Loucy (cell line): Measurements from ENCODE around the gene CCM2.

Source experiments
- H2AFZ ChIP-seq: fragments of 200-600 bp; sonication (generic); 2 replicates; pipeline ENCODE4 v1.6.0; 2016; ENCODE audit warnings: antibody characterized with exemption, mild to moderate bottlenecking, low read length, moderate library complexity
- H3F3A ChIP-seq: fragments of 200-600 bp; 2 replicates; pipeline ENCODE4 v1.6.0; 2016; ENCODE audit warnings: antibody characterized with exemption, low read depth, mild to moderate bottlenecking
- H3K27me3 ChIP-seq: fragments of 200-600 bp; sonication (generic); 2 replicates; pipeline ENCODE4 v1.6.1; 2014; ENCODE audit warnings: low read length, mild to moderate bottlenecking; ENCODE audit not compliant: insufficient read depth, poor library complexity, severe bottlenecking
- H3K36me3 ChIP-seq: fragments of 200-600 bp; sonication (generic); 2 replicates; pipeline ENCODE4 v1.6.1; 2016; ENCODE audit warnings: low read length; ENCODE audit not compliant: insufficient read depth
- H3K4me1 ChIP-seq: fragments of 200-600 bp; sonication (generic); 2 replicates; pipeline ENCODE4 v1.5.1; 2014; ENCODE audit warnings: low read length, mild to moderate bottlenecking; ENCODE audit not compliant: insufficient read depth, poor library complexity, severe bottlenecking
- H3K4me2 ChIP-seq: fragments of 200-600 bp; sonication (generic); 2 replicates; pipeline ENCODE4 v1.6.0; 2014; ENCODE audit warnings: antibody characterized with exemption, low read length, low read depth, mild to moderate bottlenecking; ENCODE audit not compliant: poor library complexity, severe bottlenecking
- H3K4me3 ChIP-seq: fragments of 200-600 bp; sonication (generic); 2 replicates; pipeline ENCODE4 v1.5.1; 2014; ENCODE audit warnings: low read length, mild to moderate bottlenecking, mixed read lengths; ENCODE audit not compliant: poor library complexity, severe bottlenecking
- H3K79me2 ChIP-seq: fragments of 200-600 bp; sonication (generic); 2 replicates; pipeline ENCODE4 v1.6.1; 2014; ENCODE audit warnings: low read length; ENCODE audit not compliant: insufficient read depth
- H3K9ac ChIP-seq: fragments of 200-600 bp; sonication (generic); 2 replicates; pipeline ENCODE4 v1.6.0; 2014; ENCODE audit warnings: mild to moderate bottlenecking, low read depth, low read length, moderate library complexity; ENCODE audit not compliant: poor library complexity, severe bottlenecking
- H3K9me2 ChIP-seq: fragments of 200-600 bp; sonication (generic); replicated peaks from 2 replicates; pipeline ENCODE4 v1.6.1; 2016; ENCODE audit warnings: low read depth, low read length, mixed read lengths
- H3K9me3 ChIP-seq: fragments of 200-600 bp; sonication (generic); 2 replicates; pipeline ENCODE4 v1.6.1; 2014; ENCODE audit warnings: mild to moderate bottlenecking, antibody characterized with exemption, low read length, low read depth; ENCODE audit not compliant: insufficient read depth
- H4K20me1 ChIP-seq: fragments of 200-600 bp; sonication (generic); 2 replicates; pipeline ENCODE4 v1.6.0; 2014; ENCODE audit warnings: antibody characterized with exemption, low read length, mild to moderate bottlenecking; ENCODE audit not compliant: insufficient read depth, poor library complexity, severe bottlenecking
- EZH2phosphoT487 ChIP-seq: fragments of 200-600 bp; IDR thresholded peaks from 2 replicates; pipeline ENCODE4 v1.6.1; 2018; ENCODE audit warnings: antibody characterized with exemption, mild to moderate bottlenecking, moderate library complexity, borderline replicate concordance
- TF ChIP-seq, protein P1 (sequence below): fragments of 200-600 bp; sonication (generic); conservative IDR thresholded peaks from 2 replicates; pipeline ENCODE4 v1.5.1; 2014; ENCODE audit warnings: mild to moderate bottlenecking, antibody characterized with exemption, low read length

Gene CCM2

DNA sequence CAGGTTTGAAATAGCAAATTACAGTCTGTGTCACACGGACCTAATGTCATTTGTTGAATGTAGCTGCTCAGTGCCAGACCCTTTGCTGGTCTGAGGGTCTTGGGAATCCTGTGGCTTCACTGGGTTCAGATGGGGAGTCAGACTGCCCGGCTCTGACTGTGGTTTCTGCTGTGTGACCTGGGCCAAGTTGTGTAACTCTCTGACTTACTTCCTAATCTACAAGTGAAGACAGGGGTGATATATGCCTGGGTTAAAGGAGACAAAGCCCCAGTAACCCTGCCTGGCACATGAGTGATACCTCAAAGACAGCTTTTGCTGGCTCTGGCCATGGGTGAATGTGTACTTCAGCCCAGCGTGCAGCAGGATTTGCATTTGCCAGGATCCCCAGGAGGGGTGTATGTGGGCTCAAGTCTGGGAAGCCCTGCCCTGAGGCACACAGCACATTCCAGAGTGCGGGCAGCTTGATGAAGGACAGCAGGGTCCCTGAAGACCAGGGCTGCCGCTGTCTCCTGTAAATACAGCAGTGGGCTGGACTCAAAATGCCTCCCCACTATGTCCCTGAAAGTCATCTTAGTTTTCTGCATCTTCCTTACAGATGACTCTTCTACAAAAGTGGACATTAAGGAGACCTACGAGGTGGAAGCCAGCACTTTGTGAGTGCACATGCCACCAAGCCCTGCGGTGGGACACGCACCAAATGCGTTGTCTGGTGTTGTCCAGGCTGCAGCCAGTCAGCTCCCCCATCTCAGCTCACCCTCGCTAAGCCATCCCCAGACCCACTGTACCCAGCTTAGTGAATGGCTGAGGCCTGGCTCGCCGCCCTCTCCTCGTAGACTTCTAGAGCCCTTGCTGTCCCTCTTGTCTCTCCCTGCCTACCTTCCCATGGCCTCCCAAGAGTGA is 72.4 kb downstream of the CCM2 start:
- Histone ChIP-seq H3K4me3 (no peak overlapping the region), H4K20me1 (peaks cover 27% of the 10 kb centered on the region), H3K9me3 (no peaks in the 10 kb centered on the region), H3K27me3 (no peaks in the 10 kb centered on the region), H3K4me1 (no peaks in the 10 kb centered on the region), H3K9me2 (no peaks in the 10 kb centered on the region), H3F3A (no peaks in the 10 kb centered on the region), H3K4me2 (no peak overlapping the region), H3K79me2 (peaks cover 23% of the 10 kb centered on the region; the same call in 1 of the 2 replicates), H2AFZ (no peak overlapping the region), H3K36me3 (peaks cover 99% of the 10 kb centered on the region; the same call in 1 of the 2 replicates), H3K9ac (no peak overlapping the region)
- TF ChIP-seq, protein P1, sequence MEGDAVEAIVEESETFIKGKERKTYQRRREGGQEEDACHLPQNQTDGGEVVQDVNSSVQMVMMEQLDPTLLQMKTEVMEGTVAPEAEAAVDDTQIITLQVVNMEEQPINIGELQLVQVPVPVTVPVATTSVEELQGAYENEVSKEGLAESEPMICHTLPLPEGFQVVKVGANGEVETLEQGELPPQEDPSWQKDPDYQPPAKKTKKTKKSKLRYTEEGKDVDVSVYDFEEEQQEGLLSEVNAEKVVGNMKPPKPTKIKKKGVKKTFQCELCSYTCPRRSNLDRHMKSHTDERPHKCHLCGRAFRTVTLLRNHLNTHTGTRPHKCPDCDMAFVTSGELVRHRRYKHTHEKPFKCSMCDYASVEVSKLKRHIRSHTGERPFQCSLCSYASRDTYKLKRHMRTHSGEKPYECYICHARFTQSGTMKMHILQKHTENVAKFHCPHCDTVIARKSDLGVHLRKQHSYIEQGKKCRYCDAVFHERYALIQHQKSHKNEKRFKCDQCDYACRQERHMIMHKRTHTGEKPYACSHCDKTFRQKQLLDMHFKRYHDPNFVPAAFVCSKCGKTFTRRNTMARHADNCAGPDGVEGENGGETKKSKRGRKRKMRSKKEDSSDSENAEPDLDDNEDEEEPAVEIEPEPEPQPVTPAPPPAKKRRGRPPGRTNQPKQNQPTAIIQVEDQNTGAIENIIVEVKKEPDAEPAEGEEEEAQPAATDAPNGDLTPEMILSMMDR: no peak
- TF ChIP-seq EZH2phosphoT487: no peak

DNA sequence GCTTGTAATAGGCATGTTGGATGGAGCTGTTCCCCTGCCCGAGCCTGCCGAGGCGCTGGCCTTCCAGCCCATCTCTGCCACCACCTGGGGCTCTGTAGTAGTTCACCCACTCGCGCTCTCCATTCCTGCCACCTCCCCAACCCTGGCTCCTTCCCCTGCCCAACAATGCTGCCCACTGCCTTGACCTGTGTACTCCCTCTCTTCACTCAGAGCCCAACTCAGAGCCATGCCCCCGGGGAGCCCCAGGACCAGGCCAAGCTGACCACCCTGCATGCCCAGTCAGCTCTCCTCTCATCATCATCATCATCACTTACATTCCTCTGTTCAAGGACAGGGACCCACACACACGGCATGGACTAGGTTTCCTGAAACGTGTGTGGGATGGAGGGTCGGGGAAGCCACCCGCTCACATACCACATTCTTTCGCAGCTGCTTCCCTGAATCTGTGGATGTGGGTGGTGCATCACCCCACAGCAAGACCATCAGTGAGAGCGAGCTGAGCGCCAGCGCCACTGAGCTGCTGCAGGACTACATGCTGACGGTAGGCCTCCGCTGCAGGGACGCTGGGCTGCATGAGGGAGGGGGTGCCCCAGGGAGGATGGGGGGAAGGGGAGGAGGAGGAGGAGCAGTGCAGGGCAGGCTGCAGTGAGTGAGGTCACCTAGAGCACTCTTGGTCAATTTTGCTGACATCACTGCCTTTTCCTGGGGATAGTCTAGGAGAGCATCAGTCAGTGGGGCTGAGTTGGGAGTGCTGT is 73.2 kb downstream of the CCM2 start:
- Histone ChIP-seq H3F3A (no peaks in the 10 kb centered on the region), H2AFZ (no peak overlapping the region), H3K4me1 (no peaks in the 10 kb centered on the region), H3K4me3 (no peak overlapping the region), H3K79me2 (peaks cover 15% of the 10 kb centered on the region; the same call in 1 of the 2 replicates), H3K4me2 (no peak overlapping the region), H3K36me3 (peaks cover 99% of the 10 kb centered on the region; the same call in 1 of the 2 replicates), H3K9ac (no peak overlapping the region), H3K9me2 (no peaks in the 10 kb centered on the region), H3K9me3 (no peaks in the 10 kb centered on the region), H3K27me3 (no peaks in the 10 kb centered on the region), H4K20me1 (peaks cover 19% of the 10 kb centered on the region)
- TF ChIP-seq, protein P1: no peak; the same call in 1 of the 2 replicates

DNA sequence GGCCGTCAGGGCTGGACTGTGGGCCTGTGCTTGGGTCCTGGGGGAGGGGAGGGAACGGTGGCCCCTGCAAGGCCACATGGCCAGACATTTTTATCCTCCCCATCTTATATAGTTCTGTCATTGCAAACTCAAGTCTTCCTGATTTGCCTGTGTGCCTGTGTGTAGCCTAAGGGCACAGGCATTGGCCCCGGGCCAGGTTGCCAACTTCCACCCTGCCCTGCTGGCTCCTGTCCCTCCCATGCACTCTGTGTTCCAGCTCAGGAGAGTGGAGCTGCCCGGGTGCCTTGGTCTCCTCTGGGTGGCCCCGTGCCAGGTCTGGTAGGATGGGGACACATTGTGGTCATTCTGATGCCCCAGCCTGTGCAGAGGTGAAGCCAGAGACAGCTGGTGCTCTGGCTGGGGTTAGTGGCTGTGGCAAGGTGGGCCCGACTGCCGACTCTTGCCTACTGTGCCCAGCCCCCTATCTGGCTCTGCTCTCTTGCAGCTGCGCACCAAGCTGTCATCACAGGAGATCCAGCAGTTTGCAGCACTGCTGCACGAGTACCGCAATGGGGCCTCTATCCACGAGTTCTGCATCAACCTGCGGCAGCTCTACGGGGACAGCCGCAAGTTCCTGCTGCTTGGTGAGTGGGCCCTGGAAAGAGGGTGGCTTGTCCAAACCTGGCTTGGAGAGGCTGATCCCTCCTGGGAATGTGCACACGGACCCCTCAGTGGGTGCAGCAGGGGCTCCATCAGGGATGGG is 74.0 kb downstream of the CCM2 start:
- Histone ChIP-seq H3K9ac (no peak overlapping the region), H2AFZ (no peak overlapping the region), H3K4me2 (no peak overlapping the region), H3K9me2 (no peaks in the 10 kb centered on the region), H4K20me1 (peaks cover 12% of the 10 kb centered on the region), H3K9me3 (no peaks in the 10 kb centered on the region), H3K79me2 (peaks cover 8% of the 10 kb centered on the region; the same call in 1 of the 2 replicates), H3F3A (no peaks in the 10 kb centered on the region), H3K36me3 (peaks cover 93% of the 10 kb centered on the region; the same call in 1 of the 2 replicates), H3K4me1 (no peaks in the 10 kb centered on the region), H3K27me3 (no peaks in the 10 kb centered on the region), H3K4me3 (no peak overlapping the region)
- TF ChIP-seq, protein P1: no peak
- no peak for TF ChIP-seq EZH2phosphoT487
